SK-N-MC (cell line): ENCODE measurements around the gene THADA.

ENCODE experiments used
- EZH2 ChIP-seq: fragments of 200-600 bp; sonication (generic); IDR thresholded peaks from one replicate; pipeline ENCODE4 v1.6.1; 2017; ENCODE audit warnings: antibody characterized with exemption
- POLR2AphosphoS5 ChIP-seq: IDR thresholded peaks from 2 replicates; pipeline ENCODE4 v1.6.1; 2012; ENCODE audit warnings: mild to moderate bottlenecking, low read depth, low read length, borderline replicate concordance

- TF ChIP-seq POLR2AphosphoS5 (no peak), EZH2 (no peak)
Observed at GRCh38 chr2:43192744-43193651, 402.8 kb downstream of the THADA start.
